Thyroid gland (tissue), 4 donors: ENCODE measurements around the gene GRM8. TPM values are rescaled to one million over a fixed set of nuclear protein-coding genes. Genes with fewer than 3 reads are reported as not detected.
A peak's percentile ranks its signal among the peaks of the same experiment; 100 is the strongest.

Experiments used
- DNase-seq, 2 donors: peaks; one replicate each; pipeline ENCODE4 v3.0.0-alpha.2; 2019
- H3K27ac ChIP-seq, 3 donors: fragments of 200-600 bp; sonication (generic); 1 replicate in 2 of 3; 2 replicates in 1 of 3; pipeline ENCODE4 v1.5.1; 2016 to 2019; ENCODE audit warnings: mild to moderate bottlenecking in 1 of 3, moderate library complexity in 1 of 3
- H3K27me3 ChIP-seq: fragments of 200-600 bp; sonication (generic); one replicate; pipeline ENCODE4 v1.5.1; 2019
- H3K36me3 ChIP-seq, 2 donors: fragments of 200-600 bp; sonication (generic); one replicate each; pipeline ENCODE4 v1.5.1; 2016 to 2019
- H3K4me1 ChIP-seq, 2 donors: fragments of 200-600 bp; sonication (generic); one replicate each; pipeline ENCODE4 v1.5.1; 2017 to 2019
- H3K4me3 ChIP-seq, 3 donors: fragments of 200-600 bp; sonication (generic); replicated peaks in 1 of 3; 1 replicate in 2 of 3; 2 replicates in 1 of 3; pipeline ENCODE4 v1.5.1; 2016; ENCODE audit warnings: mild to moderate bottlenecking in 1 of 3
- H3K9me3 ChIP-seq: fragments of 200-600 bp; sonication (generic); one replicate; pipeline ENCODE4 v1.5.1; 2017
- CTCF ChIP-seq, 6 experiments: fragments of 200-600 bp in 3 of 6; fragments of 450-650 bp in 3 of 6; sonication (generic) in 3 of 6; IDR thresholded peaks; one replicate each; pipeline ENCODE4 v1.5.1; 2016 to 2019; ENCODE audit warnings: antibody characterized with exemption in 6 of 6, mild to moderate bottlenecking in 2 of 6, inconsistent platforms in 1 of 6, moderate library complexity in 1 of 6
- POLR2A ChIP-seq, 2 donors: fragments of 450-650 bp; IDR thresholded peaks; one replicate each; pipeline ENCODE4 v1.6.1; 2017; ENCODE audit warnings: antibody characterized with exemption in 2 of 2, mild to moderate bottlenecking in 2 of 2, moderate library complexity in 1 of 2
- WGBS, 2 donors: methylation state at CpG; one replicate each; pipeline ENCODE4 v1.1.5; 2017; 5-methylcytosine and 5-hydroxymethylcytosine counted together
- intact Hi-C: fragments of 100-400 bp; cut with DNase I; formaldehyde crosslinking; loops from one replicate; pipeline ENCODE4 v1.15.1; 2023
- total RNA-seq, 4 donors: library from RNA; depleted of rRNA; stranded (reverse); fragments of >200 nt; gene quantifications; one replicate each; pipeline ENCODE4 v1.2.3, GENCODE V29; 2016

Gene GRM8
- total RNA-seq, 4 donors from 2014 or later: 0.54 to 9.5 (median 4.8) TPM

GRCh38 chr7:126657137-126657536 is 595.6 kb downstream of the GRM8 start:
- Histone ChIP-seq H3K4me1 (no peaks in the 10 kb centered on the region), H3K27me3 (no peaks in the 10 kb centered on the region), H3K9me3 (no peaks in the 10 kb centered on the region), H3K36me3 (no peaks in the 10 kb centered on the region), H3K4me3 (no peak overlapping the region), H3K27ac (no peak overlapping the region)
- TF ChIP-seq CTCF (IDR thresholded peaks at IDR 0.05) (no peak), POLR2A (IDR thresholded peaks at IDR 0.05) (no peak)
- 71 to 73% methylated on average over 3 of the region's 3 CpGs for WGBS, 2 donors
- intact Hi-C loops: no loop called here
- DNase-seq: no peak

- no peak overlapping the region for H3K27ac ChIP-seq
- no peak for TF ChIP-seq POLR2A (IDR thresholded peaks at IDR 0.05)
- TF ChIP-seq CTCF (IDR thresholded peaks at IDR 0.05): no peak
- no peaks in the 10 kb centered on the region for H3K9me3 ChIP-seq
- 85 to 86% methylated on average over 6 of the region's 6 CpGs for WGBS, 2 donors
- DNase-seq: no peak
- no peaks in the 10 kb centered on the region for H3K4me1 ChIP-seq
- no peak overlapping the region for H3K4me3 ChIP-seq
- H3K27me3 ChIP-seq: no peaks in the 10 kb centered on the region
- no peaks in the 10 kb centered on the region for H3K36me3 ChIP-seq
- intact Hi-C loops: no loop called here
These were observed 596.6 kb downstream of the GRM8 start for GRCh38 chr7:126656165-126656564.

- Histone ChIP-seq H3K9me3 (no peaks in the 10 kb centered on the region), H3K27ac (no peak overlapping the region), H3K4me1 (no peaks in the 10 kb centered on the region), H3K36me3 (no peaks in the 10 kb centered on the region), H3K27me3 (no peaks in the 10 kb centered on the region), H3K4me3 (no peak overlapping the region)
- intact Hi-C loops: no loop called here
- TF ChIP-seq CTCF (IDR thresholded peaks at IDR 0.05) (no peak), POLR2A (IDR thresholded peaks at IDR 0.05) (no peak)
- WGBS, 2 donors: 85 to 88% methylated on average over 4 of the region's 4 CpGs
- no peak for DNase-seq
These were observed 615.2 kb downstream of the GRM8 start for GRCh38 chr7:126637538-126637937.

- Histone ChIP-seq H3K4me1 (no peaks in the 10 kb centered on the region), H3K27ac (no peak overlapping the region), H3K4me3 (no peak overlapping the region), H3K9me3 (no peaks in the 10 kb centered on the region), H3K27me3 (no peaks in the 10 kb centered on the region), H3K36me3 (no peaks in the 10 kb centered on the region)
- TF ChIP-seq CTCF (IDR thresholded peaks at IDR 0.05) (no peak), POLR2A (IDR thresholded peaks at IDR 0.05) (no peak)
- DNase-seq: no peak
- intact Hi-C loops: no loop called here
These were observed 617.2 kb downstream of the GRM8 start for GRCh38 chr7:126635545-126635944.

- no peaks in the 10 kb centered on the region for H3K36me3 ChIP-seq
- H3K27ac ChIP-seq: no peak overlapping the region
- no peak overlapping the region for H3K4me3 ChIP-seq
- H3K27me3 ChIP-seq: no peaks in the 10 kb centered on the region
- H3K9me3 ChIP-seq: no peaks in the 10 kb centered on the region
- 54 to 70% methylated on average over 7 of the region's 7 CpGs for WGBS, 2 donors
- intact Hi-C loops: no loop called here
- TF ChIP-seq POLR2A (IDR thresholded peaks at IDR 0.05): no peak
- TF ChIP-seq CTCF (IDR thresholded peaks at IDR 0.05): peak in 5 of 6 experiments; percentile 10 to 58 (median 49)
- DNase-seq: peak; percentile 55 to 63
- H3K4me1 ChIP-seq: no peaks in the 10 kb centered on the region
These were observed 644.4 kb downstream of the GRM8 start for GRCh38 chr7:126608339-126608776.
